Natural killer cell treated with Interleukin-12 subunit alpha and Interleukin-12 subunit beta and Interleukin-15 and Interleukin-18, amount 100 ng/mL, for 72 hours (primary cell): ENCODE results near the gene PCNX4. TPM values are rescaled to one million over a fixed set of nuclear protein-coding genes. Genes with fewer than 3 reads are reported as not detected.

ENCODE experiments used
- ATAC-seq, 2 donors: fragments of 150-1000 bp; cut with Tn5 transposase in 1 of 2; sonication (Bioruptor Pico), chemical (Tn5 transposase) in 1 of 2; 2 replicates each; pipeline ENCODE4 v1.10.0; 2021
- DNase-seq: peaks from one replicate; pipeline ENCODE4 v3.0.0; 2022; ENCODE audit warnings: low spot score
- H3K27ac Mint-ChIP-seq, 2 donors: 1 replicate in 1 of 2; 2 replicates in 1 of 2; pipeline ENCODE4 v1.8.0; 2022; ENCODE audit warnings: mixed read lengths in 2 of 2, mild to moderate bottlenecking in 1 of 2, moderate library complexity in 1 of 2
- H3K27me3 Mint-ChIP-seq, 2 donors: 1 replicate in 1 of 2; 2 replicates in 1 of 2; pipeline ENCODE4 v1.8.0; 2022; ENCODE audit warnings: mixed read lengths in 2 of 2
- H3K36me3 Mint-ChIP-seq: one replicate; pipeline ENCODE4 v1.8.0; 2022; ENCODE audit warnings: mixed read lengths
- H3K4me1 Mint-ChIP-seq, 2 donors: 1 replicate in 1 of 2; 2 replicates in 1 of 2; pipeline ENCODE4 v1.8.0; 2022; ENCODE audit warnings: low read depth in 2 of 2, mixed read lengths in 2 of 2, mild to moderate bottlenecking in 1 of 2
- H3K4me3 Mint-ChIP-seq: one replicate; pipeline ENCODE4 v1.8.0; 2022; ENCODE audit warnings: mixed read lengths
- H3K9me3 Mint-ChIP-seq: 2 replicates; pipeline ENCODE4 v1.8.0; 2022; ENCODE audit warnings: mixed read lengths
- total RNA-seq, 2 donors: library from RNA; stranded (reverse); gene quantifications; one replicate each; pipeline ENCODE4 v1.2.3, GENCODE V29; 2022

Gene PCNX4
- total RNA-seq, 2 donors from 2014 or later: 58.8 to 76.3 TPM

GRCh38 chr14:60116181-60116580 is 24.5 kb downstream of the PCNX4 start:
- Mint-ChIP-seq H3K36me3 (peaks cover 13% of the 10 kb centered on the region), H3K4me3 (no peak overlapping the region), H3K27me3 (no peaks in the 10 kb centered on the region), H3K4me1 (peaks cover 13 to 14% of the 10 kb centered on the region in 2 donors), H3K9me3 (no peaks in the 10 kb centered on the region), H3K27ac (peak overlapping the region in 1 of 2 donors; percentile 1)
- DNase-seq (no peak), ATAC-seq (no peak)

GRCh38 chr14:60125918-60126317 is 34.2 kb downstream of the PCNX4 start:
- ATAC-seq (no peak), DNase-seq (no peak)
- Mint-ChIP-seq H3K27me3 (no peaks in the 10 kb centered on the region), H3K27ac (no peak overlapping the region), H3K4me3 (no peak overlapping the region), H3K9me3 (no peaks in the 10 kb centered on the region), H3K36me3 (peaks cover 50% of the 10 kb centered on the region), H3K4me1 (peaks cover 8 to 9% of the 10 kb centered on the region in 2 donors)

- Mint-ChIP-seq H3K9me3 (no peaks in the 10 kb centered on the region), H3K27me3 (no peaks in the 10 kb centered on the region), H3K4me3 (no peak overlapping the region), H3K27ac (no peak overlapping the region), H3K36me3 (peaks cover 19% of the 10 kb centered on the region), H3K4me1 (peaks cover 5 to 14% of the 10 kb centered on the region in 2 donors)
- ATAC-seq (no peak), DNase-seq (no peak)
Measured at GRCh38 chr14:60133487-60133886, 41.8 kb downstream of the PCNX4 start.

DNA sequence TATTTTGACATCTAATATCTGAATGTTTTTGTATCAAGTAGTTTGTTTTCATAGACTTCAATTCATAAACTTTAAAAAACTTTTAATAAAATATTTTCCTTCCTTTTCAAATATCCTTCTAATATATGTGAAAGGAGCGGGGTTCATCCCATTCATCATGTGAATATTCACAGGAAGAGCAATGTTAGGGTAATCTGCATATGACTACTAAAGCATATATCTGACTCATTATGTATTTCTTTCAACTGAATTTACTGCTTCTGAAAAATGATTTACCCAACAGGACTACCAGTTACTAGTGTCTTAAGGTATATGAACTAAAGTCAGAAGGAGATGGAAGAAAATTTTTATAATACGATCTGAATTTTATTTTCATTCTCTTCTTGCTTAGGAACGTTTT is 43.0 kb downstream of the PCNX4 start:
- DNase-seq (no peak), ATAC-seq (no peak)
- Mint-ChIP-seq H3K27ac (no peak overlapping the region), H3K9me3 (no peaks in the 10 kb centered on the region), H3K27me3 (no peaks in the 10 kb centered on the region), H3K4me1 (peaks cover 5 to 14% of the 10 kb centered on the region in 2 donors), H3K36me3 (peaks cover 16% of the 10 kb centered on the region), H3K4me3 (no peak overlapping the region)

- H3K27me3 Mint-ChIP-seq: no peaks in the 10 kb centered on the region
- peak; percentile 99 for ATAC-seq
- no peaks in the 10 kb centered on the region for H3K9me3 Mint-ChIP-seq
Measured at GRCh38 chr14:60151715-60152114, 60.0 kb downstream of the PCNX4 start.

GRCh38 chr14:60153991-60154390 is 62.3 kb downstream of the PCNX4 start:
- Mint-ChIP-seq H3K27ac (peak overlapping the region; percentile 83 to 97), H3K9me3 (no peaks in the 10 kb centered on the region), H3K4me1 (peaks cover 52 to 56% of the 10 kb centered on the region in 2 donors), H3K36me3 (peaks cover 26% of the 10 kb centered on the region), H3K4me3 (peak overlapping the region; percentile 62), H3K27me3 (no peaks in the 10 kb centered on the region)
- no peak for DNase-seq
- ATAC-seq: peak in 1 of 2 donors; percentile 54

More at GRCh38 chr14:60151715-60152114, 60.0 kb downstream of the PCNX4 start:
- Mint-ChIP-seq H3K4me3 (peak overlapping the region; percentile 33), H3K27ac (peak overlapping the region; percentile 83 to 98), H3K36me3 (peaks cover 38% of the 10 kb centered on the region), H3K4me1 (peaks cover 40 to 51% of the 10 kb centered on the region in 2 donors)
- DNase-seq: peak; percentile 87

DNA sequence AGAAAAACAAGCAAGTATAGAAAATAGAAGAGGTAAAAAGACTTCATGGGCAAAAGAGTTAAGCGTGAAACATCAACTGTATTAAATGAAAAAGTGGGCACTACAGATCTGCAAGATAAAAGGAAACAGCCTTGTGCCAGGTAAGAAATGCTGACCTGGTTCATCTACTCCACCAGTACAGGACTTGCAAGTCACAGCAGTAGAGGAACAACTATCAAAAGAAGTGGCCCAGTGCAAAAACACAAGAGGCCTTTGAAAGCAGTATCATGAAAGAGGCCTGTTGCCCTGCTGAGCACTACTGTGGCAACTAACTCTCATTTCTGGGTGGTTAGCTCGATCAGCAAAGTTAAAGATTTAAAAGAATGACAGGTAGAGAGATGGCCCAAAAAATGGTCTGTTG is 62.9 kb downstream of the PCNX4 start:
- DNase-seq (no peak), ATAC-seq (no peak)
- no peaks in the 10 kb centered on the region for H3K27me3 Mint-ChIP-seq
- H3K4me3 Mint-ChIP-seq: peak overlapping the region; percentile 62
- H3K4me1 Mint-ChIP-seq: peaks cover 57 to 62% of the 10 kb centered on the region in 2 donors
- no peaks in the 10 kb centered on the region for H3K9me3 Mint-ChIP-seq
- peak overlapping the region; percentile 83 to 97 for H3K27ac Mint-ChIP-seq
- H3K36me3 Mint-ChIP-seq: peaks cover 22% of the 10 kb centered on the region

GRCh38 chr14:60160422-60160821 is 68.7 kb downstream of the PCNX4 start:
- DNase-seq (no peak), ATAC-seq (no peak)
- H3K36me3 Mint-ChIP-seq: no peaks in the 10 kb centered on the region
- peaks cover 44 to 56% of the 10 kb centered on the region in 2 donors for H3K4me1 Mint-ChIP-seq
- H3K4me3 Mint-ChIP-seq: no peak overlapping the region
- peak overlapping the region; percentile 58 to 72 for H3K27ac Mint-ChIP-seq
- no peaks in the 10 kb centered on the region for H3K27me3 Mint-ChIP-seq
- no peaks in the 10 kb centered on the region for H3K9me3 Mint-ChIP-seq

GRCh38 chr14:60161196-60162107 is 69.7 kb downstream of the PCNX4 start:
- H3K4me1 Mint-ChIP-seq: peaks cover 47 to 56% of the 10 kb centered on the region in 2 donors
- H3K4me3 Mint-ChIP-seq: peak overlapping the region; percentile 34
- no peaks in the 10 kb centered on the region for H3K36me3 Mint-ChIP-seq
- H3K9me3 Mint-ChIP-seq: no peaks in the 10 kb centered on the region
- H3K27me3 Mint-ChIP-seq: no peaks in the 10 kb centered on the region
- no peak for DNase-seq
- H3K27ac Mint-ChIP-seq: peak overlapping the region; percentile 58 to 72
- no peak for ATAC-seq

DNA sequence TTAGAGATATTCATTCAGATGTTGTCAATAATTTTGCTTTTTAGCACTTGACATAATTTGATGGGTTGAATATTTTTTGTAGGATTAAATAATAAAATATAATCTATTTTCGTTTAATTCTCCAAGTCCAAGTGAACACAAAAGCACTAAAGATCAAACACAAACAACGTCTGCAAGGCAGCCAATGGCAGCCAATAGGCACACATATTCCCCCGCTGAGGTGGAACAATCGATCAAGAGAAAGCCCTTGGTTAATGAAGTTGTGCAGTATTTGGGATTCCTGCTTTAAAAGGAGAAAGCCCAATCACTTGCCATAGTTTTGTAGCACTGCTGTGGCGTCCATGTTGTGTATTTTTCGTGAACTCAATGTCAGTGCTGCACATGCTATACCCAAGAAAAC is 72.0 kb downstream of the PCNX4 start:
- H3K9me3 Mint-ChIP-seq: no peaks in the 10 kb centered on the region
- H3K27me3 Mint-ChIP-seq: no peaks in the 10 kb centered on the region
- DNase-seq (no peak), ATAC-seq (no peak)
- H3K4me3 Mint-ChIP-seq: peak overlapping the region; percentile 89
- peaks cover 39 to 52% of the 10 kb centered on the region in 2 donors for H3K4me1 Mint-ChIP-seq
- peak overlapping the region; percentile 98 to 99 for H3K27ac Mint-ChIP-seq
- no peaks in the 10 kb centered on the region for H3K36me3 Mint-ChIP-seq

DNA sequence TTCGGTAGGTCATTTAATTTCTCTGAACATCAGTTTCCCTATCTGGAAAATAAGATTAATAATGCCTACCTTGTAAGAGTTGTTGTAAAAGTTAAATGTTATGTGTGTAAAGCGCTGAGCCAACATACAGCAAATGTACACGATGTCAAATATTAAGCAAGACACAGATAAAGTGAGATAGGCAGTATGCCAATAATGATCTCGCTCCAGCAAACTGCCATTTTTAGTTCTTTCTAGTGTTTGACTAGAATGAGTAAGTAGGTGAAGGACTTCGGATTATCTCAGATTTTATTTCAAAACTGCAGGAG is 72.6 kb downstream of the PCNX4 start:
- DNase-seq (no peak), ATAC-seq (peak in 1 of 2 donors; percentile 2)
- H3K27ac Mint-ChIP-seq: peak overlapping the region; percentile 98 to 99
- no peaks in the 10 kb centered on the region for H3K9me3 Mint-ChIP-seq
- H3K4me1 Mint-ChIP-seq: peaks cover 33 to 45% of the 10 kb centered on the region in 2 donors
- H3K27me3 Mint-ChIP-seq: no peaks in the 10 kb centered on the region
- H3K4me3 Mint-ChIP-seq: peak overlapping the region; percentile 89
- no peaks in the 10 kb centered on the region for H3K36me3 Mint-ChIP-seq

GRCh38 chr14:60164712-60165546 is 73.2 kb downstream of the PCNX4 start, which contains the start of gene DHRS7:
TSS of gene DHRS7 (minus strand) at chr14:60165398. CDS start at chr14:60165309, 89 bp downstream.
- Mint-ChIP-seq H3K4me3 (peak within 1 kb of the TSS; percentile 89), H3K9me3 (no peaks in the 10 kb centered on the region), H3K4me1 (peaks cover 30 to 40% of the 10 kb centered on the region in 2 donors), H3K36me3 (no peaks in the 10 kb centered on the region), H3K27me3 (no peaks in the 10 kb centered on the region), H3K27ac (peak within 1 kb of the TSS; percentile 98 to 99)
- peak; percentile 98 for ATAC-seq
- DNase-seq: peak; percentile 91

GRCh38 chr14:60165547-60165876 is 73.8 kb downstream of the PCNX4 start:
- peak overlapping the region; percentile 82 for H3K4me3 Mint-ChIP-seq
- peaks cover 30 to 40% of the 10 kb centered on the region in 2 donors for H3K4me1 Mint-ChIP-seq
- ATAC-seq (no peak), DNase-seq (no peak)
- H3K9me3 Mint-ChIP-seq: no peaks in the 10 kb centered on the region
- H3K36me3 Mint-ChIP-seq: no peaks in the 10 kb centered on the region
- peak overlapping the region; percentile 98 to 99 for H3K27ac Mint-ChIP-seq
- no peaks in the 10 kb centered on the region for H3K27me3 Mint-ChIP-seq

- H3K4me1 Mint-ChIP-seq: peaks cover 30 to 35% of the 10 kb centered on the region in 2 donors
- ATAC-seq: no peak
- DNase-seq: no peak
- H3K4me3 Mint-ChIP-seq: peak overlapping the region; percentile 82
- H3K27ac Mint-ChIP-seq: peak overlapping the region; percentile 98 to 99
- H3K27me3 Mint-ChIP-seq: no peaks in the 10 kb centered on the region
- H3K9me3 Mint-ChIP-seq: no peaks in the 10 kb centered on the region
- no peaks in the 10 kb centered on the region for H3K36me3 Mint-ChIP-seq
Measured at GRCh38 chr14:60166142-60166541, 74.4 kb downstream of the PCNX4 start.
